HL-60 (cell line): Measurements from ENCODE around the gene STAMBP.

Experiments
- DNase-seq, 2 experiments: peaks; one replicate each; pipeline ENCODE4 v3.0.0-alpha.2; 2010 to 2020; ENCODE audit warnings: low read depth in 1 of 2, low spot score in 1 of 2
- H3K27ac ChIP-seq: fragments of 250-450 bp; sonication (Bioruptor Pico); replicated peaks from 2 replicates; pipeline ENCODE4 v1.5.1; 2020; ENCODE audit warnings: mild to moderate bottlenecking, moderate library complexity
- H3K27me3 ChIP-seq: fragments of 250-450 bp; sonication (Bioruptor Pico); 2 replicates; pipeline ENCODE4 v1.5.1; 2021; ENCODE audit warnings: mild to moderate bottlenecking, moderate library complexity; ENCODE audit not compliant: insufficient read depth, poor library complexity, severe bottlenecking
- H3K4me3 ChIP-seq: replicated peaks from 2 replicates; pipeline ENCODE4 v1.5.1; 2011; ENCODE audit warnings: mild to moderate bottlenecking, control low read depth, low read length; ENCODE audit not compliant: insufficient read depth
- CTCF ChIP-seq: IDR thresholded peaks from one replicate; pipeline ENCODE4 v1.5.1; 2011; ENCODE audit warnings: low read length, control low read depth, inconsistent platforms; ENCODE audit not compliant: insufficient read depth
- GABPA ChIP-seq: IDR thresholded peaks from 2 replicates; pipeline ENCODE4 v1.6.1; 2012; ENCODE audit warnings: low read depth
- POLR2AphosphoS5 ChIP-seq: IDR thresholded peaks from 2 replicates; pipeline ENCODE4 v1.6.1; 2012; ENCODE audit warnings: low read depth
- SPI1 ChIP-seq: IDR thresholded peaks from 2 replicates; pipeline ENCODE4 v1.6.1; 2012; ENCODE audit warnings: low read depth, mild to moderate bottlenecking, borderline replicate concordance
- TF ChIP-seq, protein P1 (sequence below): IDR thresholded peaks from 2 replicates; pipeline ENCODE4 v1.6.1; 2012; ENCODE audit warnings: low read depth; ENCODE audit not compliant: insufficient replicate concordance

Gene STAMBP

GRCh38 chr2:73822991-73823390 is 5.8 kb upstream of the STAMBP start:
- Histone ChIP-seq H3K4me3 (no peak overlapping the region), H3K27me3 (no peaks in the 10 kb centered on the region), H3K27ac (no peak overlapping the region)
- no peak for DNase-seq
- no peak for TF ChIP-seq SPI1
- TF ChIP-seq GABPA = no peak
- TF ChIP-seq, protein P1, sequence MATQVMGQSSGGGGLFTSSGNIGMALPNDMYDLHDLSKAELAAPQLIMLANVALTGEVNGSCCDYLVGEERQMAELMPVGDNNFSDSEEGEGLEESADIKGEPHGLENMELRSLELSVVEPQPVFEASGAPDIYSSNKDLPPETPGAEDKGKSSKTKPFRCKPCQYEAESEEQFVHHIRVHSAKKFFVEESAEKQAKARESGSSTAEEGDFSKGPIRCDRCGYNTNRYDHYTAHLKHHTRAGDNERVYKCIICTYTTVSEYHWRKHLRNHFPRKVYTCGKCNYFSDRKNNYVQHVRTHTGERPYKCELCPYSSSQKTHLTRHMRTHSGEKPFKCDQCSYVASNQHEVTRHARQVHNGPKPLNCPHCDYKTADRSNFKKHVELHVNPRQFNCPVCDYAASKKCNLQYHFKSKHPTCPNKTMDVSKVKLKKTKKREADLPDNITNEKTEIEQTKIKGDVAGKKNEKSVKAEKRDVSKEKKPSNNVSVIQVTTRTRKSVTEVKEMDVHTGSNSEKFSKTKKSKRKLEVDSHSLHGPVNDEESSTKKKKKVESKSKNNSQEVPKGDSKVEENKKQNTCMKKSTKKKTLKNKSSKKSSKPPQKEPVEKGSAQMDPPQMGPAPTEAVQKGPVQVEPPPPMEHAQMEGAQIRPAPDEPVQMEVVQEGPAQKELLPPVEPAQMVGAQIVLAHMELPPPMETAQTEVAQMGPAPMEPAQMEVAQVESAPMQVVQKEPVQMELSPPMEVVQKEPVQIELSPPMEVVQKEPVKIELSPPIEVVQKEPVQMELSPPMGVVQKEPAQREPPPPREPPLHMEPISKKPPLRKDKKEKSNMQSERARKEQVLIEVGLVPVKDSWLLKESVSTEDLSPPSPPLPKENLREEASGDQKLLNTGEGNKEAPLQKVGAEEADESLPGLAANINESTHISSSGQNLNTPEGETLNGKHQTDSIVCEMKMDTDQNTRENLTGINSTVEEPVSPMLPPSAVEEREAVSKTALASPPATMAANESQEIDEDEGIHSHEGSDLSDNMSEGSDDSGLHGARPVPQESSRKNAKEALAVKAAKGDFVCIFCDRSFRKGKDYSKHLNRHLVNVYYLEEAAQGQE = no peak
- no peak for TF ChIP-seq CTCF

DNA sequence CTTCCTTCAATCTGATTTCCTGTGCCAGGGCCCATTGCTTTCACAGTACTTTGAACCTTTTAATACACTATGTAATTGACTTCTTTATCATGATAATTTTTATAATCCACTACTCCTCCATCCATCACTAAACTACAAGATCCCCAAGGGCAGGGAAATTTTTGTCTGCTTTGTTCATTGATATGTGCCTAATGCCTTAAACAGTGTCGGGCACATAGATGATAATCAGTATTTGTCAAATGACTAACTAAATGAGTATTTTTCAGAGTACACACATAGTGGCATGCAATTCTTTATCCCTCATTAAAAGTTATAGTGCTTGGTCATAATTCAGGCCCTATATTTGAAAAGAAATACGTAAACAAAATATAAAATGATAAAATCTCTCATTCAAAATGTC is 5.3 kb upstream of the STAMBP start:
- TF ChIP-seq, protein P1 = no peak
- TF ChIP-seq CTCF (no peak), POLR2AphosphoS5 (no peak), GABPA (no peak), SPI1 (no peak)
- Histone ChIP-seq H3K4me3 (no peak overlapping the region), H3K27me3 (no peaks in the 10 kb centered on the region), H3K27ac (no peak overlapping the region)
- DNase-seq = no peak

- TF ChIP-seq GABPA (no peak), SPI1 (no peak), CTCF (peak; percentile 60)
- TF ChIP-seq, protein P1 = no peak
- H3K4me3 ChIP-seq = no peak overlapping the region
- H3K27me3 ChIP-seq = no peaks in the 10 kb centered on the region
- peak; percentile 63 to 70 for DNase-seq
- no peak overlapping the region for H3K27ac ChIP-seq
These were observed 4.7 kb upstream of the STAMBP start for GRCh38 chr2:73823916-73824523.
